ENCODE measurements around the gene TPCN1.
A peak's percentile ranks its signal among the peaks of the same experiment; 100 is the strongest.

TPCN1 gene

GRCh38 chr12:113232840-113233585 is 11.7 kb downstream of the TPCN1 start:
- H3K9ac ChIP-seq (ENCODE audit: low read depth in 1 of 2, low read length in 2 of 2), result no peak overlapping the region
- peak overlapping the region; percentile 41 to 75 for H3K27ac ChIP-seq (ENCODE audit: low read depth in 2 of 2, low read length in 2 of 2)
- no peaks in the 10 kb centered on the region for H3K27me3 ChIP-seq (ENCODE audit: control insufficient read depth in 2 of 2, insufficient read depth in 2 of 2, low read length in 2 of 2)
- peaks cover 52 to 55% of the 10 kb centered on the region in 2 donors for H3K36me3 ChIP-seq (ENCODE audit: control insufficient read depth in 2 of 2, insufficient read depth in 2 of 2, low read length in 2 of 2)
- no peak overlapping the region for H3K4me3 ChIP-seq (ENCODE audit: low read length in 2 of 2)
- H3K9me3 ChIP-seq (ENCODE audit: control insufficient read depth in 2 of 2, low read length in 2 of 2), result no peaks in the 10 kb centered on the region
- peaks cover 38 to 45% of the 10 kb centered on the region in 2 donors for H3K4me1 ChIP-seq (ENCODE audit: control insufficient read depth in 2 of 2, insufficient read depth in 2 of 2, low read length in 2 of 2)

GRCh38 chr12:113233967-113234366 is 12.7 kb downstream of the TPCN1 start:
- Histone ChIP-seq H3K27ac (ENCODE audit: low read depth in 2 of 2, low read length in 2 of 2) (no peak overlapping the region), H3K4me1 (ENCODE audit: control insufficient read depth in 2 of 2, insufficient read depth in 2 of 2, low read length in 2 of 2) (peaks cover 40 to 52% of the 10 kb centered on the region in 2 donors), H3K9me3 (ENCODE audit: control insufficient read depth in 2 of 2, low read length in 2 of 2) (no peaks in the 10 kb centered on the region), H3K4me3 (ENCODE audit: low read length in 2 of 2) (no peak overlapping the region), H3K27me3 (ENCODE audit: control insufficient read depth in 2 of 2, insufficient read depth in 2 of 2, low read length in 2 of 2) (no peaks in the 10 kb centered on the region), H3K9ac (ENCODE audit: low read depth in 1 of 2, low read length in 2 of 2) (no peak overlapping the region), H3K36me3 (ENCODE audit: control insufficient read depth in 2 of 2, insufficient read depth in 2 of 2, low read length in 2 of 2) (peaks cover 45 to 51% of the 10 kb centered on the region in 2 donors)

GRCh38 chr12:113234483-113234882 is 13.2 kb downstream of the TPCN1 start:
- Histone ChIP-seq H3K27me3 (ENCODE audit: control insufficient read depth in 2 of 2, insufficient read depth in 2 of 2, low read length in 2 of 2) (no peaks in the 10 kb centered on the region), H3K4me1 (ENCODE audit: control insufficient read depth in 2 of 2, insufficient read depth in 2 of 2, low read length in 2 of 2) (peaks cover 42 to 57% of the 10 kb centered on the region in 2 donors), H3K4me3 (ENCODE audit: low read length in 2 of 2) (no peak overlapping the region), H3K9me3 (ENCODE audit: control insufficient read depth in 2 of 2, low read length in 2 of 2) (no peaks in the 10 kb centered on the region), H3K27ac (ENCODE audit: low read depth in 2 of 2, low read length in 2 of 2) (peak overlapping the region in 1 of 2 donors; percentile 5), H3K9ac (ENCODE audit: low read depth in 1 of 2, low read length in 2 of 2) (peak overlapping the region in 1 of 2 donors; percentile 6), H3K36me3 (ENCODE audit: control insufficient read depth in 2 of 2, insufficient read depth in 2 of 2, low read length in 2 of 2) (peaks cover 45 to 48% of the 10 kb centered on the region in 2 donors)

GRCh38 chr12:113235976-113236375 is 14.7 kb downstream of the TPCN1 start:
- Histone ChIP-seq H3K4me1 (ENCODE audit: control insufficient read depth in 2 of 2, insufficient read depth in 2 of 2, low read length in 2 of 2) (peaks cover 53 to 68% of the 10 kb centered on the region in 2 donors), H3K27ac (ENCODE audit: low read depth in 2 of 2, low read length in 2 of 2) (peak overlapping the region; percentile 91 to 93), H3K4me3 (ENCODE audit: low read length in 2 of 2) (no peak overlapping the region), H3K9ac (ENCODE audit: low read depth in 1 of 2, low read length in 2 of 2) (peak overlapping the region in 1 of 2 donors; percentile 28), H3K36me3 (ENCODE audit: control insufficient read depth in 2 of 2, insufficient read depth in 2 of 2, low read length in 2 of 2) (peaks cover 35 to 36% of the 10 kb centered on the region in 2 donors), H3K9me3 (ENCODE audit: control insufficient read depth in 2 of 2, low read length in 2 of 2) (no peaks in the 10 kb centered on the region), H3K27me3 (ENCODE audit: control insufficient read depth in 2 of 2, insufficient read depth in 2 of 2, low read length in 2 of 2) (no peaks in the 10 kb centered on the region)

- no peak overlapping the region for H3K4me3 ChIP-seq (ENCODE audit: low read length in 2 of 2)
- no peaks in the 10 kb centered on the region for H3K27me3 ChIP-seq (ENCODE audit: control insufficient read depth in 2 of 2, insufficient read depth in 2 of 2, low read length in 2 of 2)
- no peaks in the 10 kb centered on the region for H3K9me3 ChIP-seq (ENCODE audit: control insufficient read depth in 2 of 2, low read length in 2 of 2)
- H3K36me3 ChIP-seq (ENCODE audit: control insufficient read depth in 2 of 2, insufficient read depth in 2 of 2, low read length in 2 of 2), result peaks cover 27 to 29% of the 10 kb centered on the region in 2 donors
- peaks cover 57 to 75% of the 10 kb centered on the region in 2 donors for H3K4me1 ChIP-seq (ENCODE audit: control insufficient read depth in 2 of 2, insufficient read depth in 2 of 2, low read length in 2 of 2)
- peak overlapping the region; percentile 41 to 45 for H3K9ac ChIP-seq (ENCODE audit: low read depth in 1 of 2, low read length in 2 of 2)
- H3K27ac ChIP-seq (ENCODE audit: low read depth in 2 of 2, low read length in 2 of 2), result peak overlapping the region; percentile 91 to 93
These were observed 15.5 kb downstream of the TPCN1 start for GRCh38 chr12:113236539-113237399.

GRCh38 chr12:113237748-113238147 is 16.5 kb downstream of the TPCN1 start:
- H3K27ac ChIP-seq (ENCODE audit: low read depth in 2 of 2, low read length in 2 of 2), result peak overlapping the region; percentile 91 to 93
- H3K9ac ChIP-seq (ENCODE audit: low read depth in 1 of 2, low read length in 2 of 2), result peak overlapping the region in 1 of 2 donors; percentile 45
- peaks cover 61 to 84% of the 10 kb centered on the region in 2 donors for H3K4me1 ChIP-seq (ENCODE audit: control insufficient read depth in 2 of 2, insufficient read depth in 2 of 2, low read length in 2 of 2)
- H3K9me3 ChIP-seq (ENCODE audit: control insufficient read depth in 2 of 2, low read length in 2 of 2), result no peaks in the 10 kb centered on the region
- no peaks in the 10 kb centered on the region for H3K27me3 ChIP-seq (ENCODE audit: control insufficient read depth in 2 of 2, insufficient read depth in 2 of 2, low read length in 2 of 2)
- H3K36me3 ChIP-seq (ENCODE audit: control insufficient read depth in 2 of 2, insufficient read depth in 2 of 2, low read length in 2 of 2), result peaks cover 21 to 22% of the 10 kb centered on the region in 2 donors
- H3K4me3 ChIP-seq (ENCODE audit: low read length in 2 of 2), result no peak overlapping the region

- peak overlapping the region in 1 of 2 donors; percentile 26 for H3K4me3 ChIP-seq (ENCODE audit: low read length in 2 of 2)
These were observed 17.0 kb downstream of the TPCN1 start for GRCh38 chr12:113238309-113238708.

GRCh38 chr12:113239288-113239771 is 18.1 kb downstream of the TPCN1 start:
- Histone ChIP-seq H3K9ac (ENCODE audit: low read depth in 1 of 2, low read length in 2 of 2) (peak overlapping the region; percentile 45 to 47), H3K27me3 (ENCODE audit: control insufficient read depth in 2 of 2, insufficient read depth in 2 of 2, low read length in 2 of 2) (no peaks in the 10 kb centered on the region), H3K4me1 (ENCODE audit: control insufficient read depth in 2 of 2, insufficient read depth in 2 of 2, low read length in 2 of 2) (peaks cover 68 to 93% of the 10 kb centered on the region in 2 donors), H3K9me3 (ENCODE audit: control insufficient read depth in 2 of 2, low read length in 2 of 2) (no peaks in the 10 kb centered on the region), H3K4me3 (ENCODE audit: low read length in 2 of 2) (peak overlapping the region; percentile 5 to 37), H3K36me3 (ENCODE audit: control insufficient read depth in 2 of 2, insufficient read depth in 2 of 2, low read length in 2 of 2) (peaks cover 11 to 12% of the 10 kb centered on the region in 2 donors), H3K27ac (ENCODE audit: low read depth in 2 of 2, low read length in 2 of 2) (peak overlapping the region; percentile 91 to 93)

More at GRCh38 chr12:113238309-113238708, 17.0 kb downstream of the TPCN1 start:
- peaks cover 15 to 17% of the 10 kb centered on the region in 2 donors for H3K36me3 ChIP-seq (ENCODE audit: control insufficient read depth in 2 of 2, insufficient read depth in 2 of 2, low read length in 2 of 2)
- H3K27ac ChIP-seq (ENCODE audit: low read depth in 2 of 2, low read length in 2 of 2), result peak overlapping the region; percentile 91 to 93
- H3K9me3 ChIP-seq (ENCODE audit: control insufficient read depth in 2 of 2, low read length in 2 of 2), result no peaks in the 10 kb centered on the region
- no peaks in the 10 kb centered on the region for H3K27me3 ChIP-seq (ENCODE audit: control insufficient read depth in 2 of 2, insufficient read depth in 2 of 2, low read length in 2 of 2)
- peaks cover 61 to 90% of the 10 kb centered on the region in 2 donors for H3K4me1 ChIP-seq (ENCODE audit: control insufficient read depth in 2 of 2, insufficient read depth in 2 of 2, low read length in 2 of 2)
- peak overlapping the region in 1 of 2 donors; percentile 45 for H3K9ac ChIP-seq (ENCODE audit: low read depth in 1 of 2, low read length in 2 of 2)

- peaks cover 74 to 94% of the 10 kb centered on the region in 2 donors for H3K4me1 ChIP-seq (ENCODE audit: control insufficient read depth in 2 of 2, insufficient read depth in 2 of 2, low read length in 2 of 2)
These were observed 18.6 kb downstream of the TPCN1 start for GRCh38 chr12:113239811-113240331.

More at GRCh38 chr12:113239811-113240331, 18.6 kb downstream of the TPCN1 start:
- Histone ChIP-seq H3K4me3 (ENCODE audit: low read length in 2 of 2) (peak overlapping the region; percentile 37 to 38), H3K27ac (ENCODE audit: low read depth in 2 of 2, low read length in 2 of 2) (peak overlapping the region; percentile 91 to 93), H3K36me3 (ENCODE audit: control insufficient read depth in 2 of 2, insufficient read depth in 2 of 2, low read length in 2 of 2) (peaks cover 7 to 12% of the 10 kb centered on the region in 2 donors), H3K9me3 (ENCODE audit: control insufficient read depth in 2 of 2, low read length in 2 of 2) (no peaks in the 10 kb centered on the region), H3K9ac (ENCODE audit: low read depth in 1 of 2, low read length in 2 of 2) (peak overlapping the region; percentile 47 to 66), H3K27me3 (ENCODE audit: control insufficient read depth in 2 of 2, insufficient read depth in 2 of 2, low read length in 2 of 2) (no peaks in the 10 kb centered on the region)

Data from mucosa of rectum (tissue), 2 donors.